ENCODE measurements around the gene SPATA31D4.

The SPATA31D4 gene

DNA sequence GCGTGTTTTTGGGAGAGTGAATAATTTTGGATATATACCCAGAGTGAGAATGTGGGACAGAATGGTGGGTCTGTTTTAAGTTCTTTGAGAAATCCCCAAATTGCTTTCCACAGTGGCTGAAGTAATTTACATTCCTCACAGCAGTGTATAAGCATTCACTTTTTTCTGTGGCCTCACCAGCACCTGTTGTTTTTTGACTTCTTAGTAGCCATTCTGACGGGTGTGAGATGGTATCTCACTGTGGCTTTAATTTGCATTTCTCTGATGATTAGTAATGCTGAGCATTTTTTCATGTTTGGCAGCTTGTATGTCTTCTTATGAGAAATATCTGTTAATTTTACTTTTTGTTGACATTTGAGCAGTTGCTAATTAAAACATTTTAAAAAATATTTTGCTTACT is 51.0 kb downstream of the SPATA31D4 start:
- DNase-seq, result no peak
- H3K36me3 Mint-ChIP-seq (ENCODE audit: insufficient read depth), result no peaks in the 10 kb centered on the region
- H3K4me1 Mint-ChIP-seq (ENCODE audit: low read depth in 2 of 2), result no peaks in the 10 kb centered on the region
- ATAC-seq (replicated peaks), result no peak
- no peak overlapping the region for H3K4me3 Mint-ChIP-seq
- H3K9me3 Mint-ChIP-seq, result peaks cover 10 to 19% of the 10 kb centered on the region in 2 donors
- H3K27me3 Mint-ChIP-seq, result no peaks in the 10 kb centered on the region
- H3K27ac Mint-ChIP-seq, result no peak overlapping the region

DNA sequence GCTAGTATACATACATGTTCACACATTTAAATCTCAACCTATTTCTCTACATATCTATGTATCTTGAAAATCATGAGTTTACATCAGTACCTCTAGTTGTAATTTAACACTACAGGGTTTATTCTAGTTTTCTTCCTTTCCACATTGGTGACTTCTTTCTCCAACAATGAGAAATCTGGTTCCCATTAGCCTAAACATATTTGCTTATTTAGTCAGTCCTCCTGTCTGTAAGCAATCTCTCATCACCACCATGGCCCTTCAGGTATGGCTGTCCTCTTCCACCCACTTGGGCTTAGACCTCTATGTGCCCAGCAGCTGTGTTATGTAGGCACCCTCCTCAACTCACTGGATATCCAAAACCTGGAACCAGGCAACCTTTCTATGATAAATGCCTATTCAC is 52.3 kb downstream of the SPATA31D4 start:
- Mint-ChIP-seq H3K27me3 (no peaks in the 10 kb centered on the region), H3K36me3 (ENCODE audit: insufficient read depth) (no peaks in the 10 kb centered on the region), H3K9me3 (peaks cover 10 to 15% of the 10 kb centered on the region in 2 donors), H3K4me3 (no peak overlapping the region), H3K4me1 (ENCODE audit: low read depth in 2 of 2) (no peaks in the 10 kb centered on the region), H3K27ac (no peak overlapping the region)
- DNase-seq (no peak), ATAC-seq (replicated peaks) (no peak)

DNA sequence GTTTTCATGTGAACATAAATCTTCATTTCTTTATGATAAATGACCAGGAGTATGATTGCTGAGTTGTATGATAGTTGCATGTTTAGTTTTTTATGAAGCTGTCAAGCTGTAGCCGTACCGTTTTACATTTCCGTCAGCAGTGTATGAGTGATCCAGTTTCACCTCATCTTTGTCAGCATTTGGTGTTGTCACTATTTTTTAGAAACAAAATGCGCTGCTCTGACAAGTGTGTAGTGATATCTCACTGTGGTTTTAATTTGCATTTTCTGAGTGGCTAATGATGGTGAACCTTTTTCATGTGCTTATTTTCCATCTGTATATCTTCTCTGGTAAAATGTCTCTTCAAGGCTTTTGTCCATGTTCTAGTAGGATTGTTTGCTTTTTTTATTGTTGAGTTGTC is 53.7 kb downstream of the SPATA31D4 start:
- no peak overlapping the region for H3K4me3 Mint-ChIP-seq
- DNase-seq (no peak), ATAC-seq (replicated peaks) (no peak)
- no peak overlapping the region for H3K27ac Mint-ChIP-seq
- H3K27me3 Mint-ChIP-seq, result no peaks in the 10 kb centered on the region
- H3K9me3 Mint-ChIP-seq, result peaks cover 11 to 12% of the 10 kb centered on the region in 2 donors
- no peaks in the 10 kb centered on the region for H3K36me3 Mint-ChIP-seq (ENCODE audit: insufficient read depth)
- no peaks in the 10 kb centered on the region for H3K4me1 Mint-ChIP-seq (ENCODE audit: low read depth in 2 of 2)

Data from effector memory CD8-positive, alpha-beta T cell (primary cell).